GM12892 (cell line): ENCODE data around the gene GALP.

Experiments used
- POLR2A ChIP-seq: IDR thresholded peaks from 2 replicates; pipeline ENCODE4 v1.6.1; 2011; ENCODE audit warnings: low read depth, low read length, control low read depth
- POLR2AphosphoS5 ChIP-seq: IDR thresholded peaks from 2 replicates; pipeline ENCODE4 v1.6.1; 2011; ENCODE audit warnings: low read depth, low read length, control low read depth

DNA sequence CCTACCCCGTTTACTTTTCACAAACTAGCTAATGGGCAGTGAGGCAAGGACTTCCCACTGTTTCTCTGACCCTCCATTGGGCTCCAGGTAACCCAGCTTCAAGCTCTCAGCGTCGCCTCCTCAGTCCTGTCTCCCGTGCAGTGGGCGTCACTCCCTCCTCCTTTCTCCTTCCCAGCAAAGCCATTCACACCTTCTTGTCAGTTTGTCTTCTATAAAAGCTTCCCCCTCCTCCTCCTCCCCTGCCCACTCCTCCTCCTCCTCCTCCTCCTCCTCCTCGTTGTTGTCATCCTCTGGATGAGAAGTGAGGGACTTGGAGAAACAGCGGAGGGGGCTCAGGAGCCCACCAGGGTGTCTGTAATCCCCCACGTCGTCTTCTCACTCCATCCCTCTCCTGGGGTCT is 1.7 kb upstream of the GALP start:
- TF ChIP-seq POLR2AphosphoS5 (no peak), POLR2A (no peak)
